ENCODE data around the gene FAM13B.
"Not testable (repeated sequence)": the region's sequence is repeated elsewhere in the genome, so short reads cannot be mapped to it uniquely, and the experiment has no call there.

Gene FAM13B

GRCh38 chr5:138051441-138052296 lies 18.8 kb upstream of the FAM13B start:
- no peak overlapping the region for H3K27ac ChIP-seq
- no peak for DNase-seq (ENCODE audit: low spot score)
- ChIA-PET POLR2A (ENCODE audit: low non-redundant PET) (no interaction called here), CTCF (no interaction called here)
- TF ChIP-seq CTCF (conservative IDR thresholded peaks at IDR 0.05; ENCODE audit: low read depth): no peak

GRCh38 chr5:138045283-138045682 lies 12.4 kb upstream of the FAM13B start:
- not testable (repeated sequence) for DNase-seq (ENCODE audit: low spot score); H3K27ac ChIP-seq
- POLR2A ChIA-PET (ENCODE audit: low non-redundant PET): interaction anchor here (0.6 kb wide), 1 partner anchor 12 kb away, joined by 6 read pairs; no protein-coding TSS in a partner anchor
- CTCF ChIA-PET: interaction anchor here (2.8 kb wide), 1 partner anchor 9 kb away, joined by 12 read pairs; no protein-coding TSS in a partner anchor

GRCh38 chr5:138038826-138039225 lies 5.9 kb upstream of the FAM13B start:
- H3K27ac ChIP-seq: no peak overlapping the region
- no peak for TF ChIP-seq CTCF (conservative IDR thresholded peaks at IDR 0.05; ENCODE audit: low read depth)
- CTCF ChIA-PET: interaction anchor here (0.7 to 1.5 kb wide), 3 partner anchors 29 to 38 kb away, joined by 3 to 9 read pairs (median 5); no protein-coding TSS in a partner anchor
- no peak for DNase-seq (ENCODE audit: low spot score)
- POLR2A ChIA-PET (ENCODE audit: low non-redundant PET): no interaction called here

- CTCF ChIA-PET: interaction anchor here (0.7 to 5.3 kb wide), 4 partner anchors 30 to 39 kb away, joined by 3 to 60 read pairs (median 7); no protein-coding TSS in a partner anchor
- TF ChIP-seq CTCF (conservative IDR thresholded peaks at IDR 0.05; ENCODE audit: low read depth): no peak
- no peak for DNase-seq (ENCODE audit: low spot score)
- H3K27ac ChIP-seq: no peak overlapping the region
- POLR2A ChIA-PET (ENCODE audit: low non-redundant PET): no interaction called here
These were observed 5.2 kb upstream of the FAM13B start for GRCh38 chr5:138037907-138038633.

- POLR2A ChIA-PET (ENCODE audit: low non-redundant PET): no interaction called here
- no peak for DNase-seq (ENCODE audit: low spot score)
- TF ChIP-seq CTCF (conservative IDR thresholded peaks at IDR 0.05; ENCODE audit: low read depth): no peak
- no peak overlapping the region for H3K27ac ChIP-seq
- CTCF ChIA-PET: interaction anchor here (0.6 to 5.3 kb wide), 4 partner anchors 31 to 1864 kb away, joined by 3 to 60 read pairs (median 8); no protein-coding TSS in a partner anchor
These were observed 4.4 kb upstream of the FAM13B start for GRCh38 chr5:138037271-138037670.

- ChIA-PET CTCF (interaction anchor here (0.5 to 5.3 kb wide), 31 partner anchors 8 to 1497 kb away, joined by 3 to 60 read pairs (median 4); no protein-coding TSS in a partner anchor), POLR2A (ENCODE audit: low non-redundant PET) (interaction anchor here (0.6 kb wide), 1 partner anchor 125 kb away, joined by 4 read pairs; no protein-coding TSS in a partner anchor)
- TF ChIP-seq CTCF (conservative IDR thresholded peaks at IDR 0.05; ENCODE audit: low read depth): peak; percentile 94
- no peak overlapping the region for H3K27ac ChIP-seq
- DNase-seq (ENCODE audit: low spot score): peak; percentile 82
These were observed 3.0 kb upstream of the FAM13B start for GRCh38 chr5:138035605-138036537.

Measured in RWPE1 (cell line).